Ishikawa (cell line): ENCODE data around the gene NDST1.

Experiments
- CEBPB ChIP-seq: IDR thresholded peaks from 2 replicates; pipeline ENCODE4 v1.6.1; 2012
- CREB1 ChIP-seq: IDR thresholded peaks from 2 replicates; pipeline ENCODE4 v1.6.1; 2012; ENCODE audit warnings: low read depth
- EGR1 ChIP-seq: IDR thresholded peaks from 2 replicates; pipeline ENCODE4 v1.6.1; 2012
- EP300 ChIP-seq: IDR thresholded peaks from 2 replicates; pipeline ENCODE4 v1.6.1; 2012; ENCODE audit warnings: borderline replicate concordance
- FOXM1 ChIP-seq: IDR thresholded peaks from 2 replicates; pipeline ENCODE4 v1.6.1; 2012; ENCODE audit warnings: low read depth, borderline replicate concordance
- NFIC ChIP-seq: IDR thresholded peaks from 2 replicates; pipeline ENCODE4 v1.6.1; 2012
- RAD21 ChIP-seq: IDR thresholded peaks from 2 replicates; pipeline ENCODE4 v1.6.1; 2012; ENCODE audit warnings: low read depth
- TAF1 ChIP-seq: IDR thresholded peaks from 2 replicates; pipeline ENCODE4 v1.6.1; 2012; ENCODE audit warnings: low read depth, mild to moderate bottlenecking
- TCF12 ChIP-seq: IDR thresholded peaks from 2 replicates; pipeline ENCODE4 v1.6.1; 2012; ENCODE audit warnings: low read depth
- TEAD4 ChIP-seq: IDR thresholded peaks from 2 replicates; pipeline ENCODE4 v1.6.1; 2012
- YY1 ChIP-seq: IDR thresholded peaks from 2 replicates; pipeline ENCODE4 v1.6.1; 2012; ENCODE audit warnings: low read depth
- ZBTB7A ChIP-seq: IDR thresholded peaks from 2 replicates; pipeline ENCODE4 v1.6.1; 2012; ENCODE audit warnings: low read depth
- TF ChIP-seq, protein P1 (sequence below): IDR thresholded peaks from 2 replicates; pipeline ENCODE4 v1.6.1; 2012
- TF ChIP-seq, protein P2 (sequence below): IDR thresholded peaks from 2 replicates; pipeline ENCODE4 v1.6.1; 2012
- TF ChIP-seq, protein P3 (sequence below): IDR thresholded peaks from 2 replicates; pipeline ENCODE4 v1.6.1; 2012; ENCODE audit warnings: low read depth, mild to moderate bottlenecking

Gene NDST1

DNA sequence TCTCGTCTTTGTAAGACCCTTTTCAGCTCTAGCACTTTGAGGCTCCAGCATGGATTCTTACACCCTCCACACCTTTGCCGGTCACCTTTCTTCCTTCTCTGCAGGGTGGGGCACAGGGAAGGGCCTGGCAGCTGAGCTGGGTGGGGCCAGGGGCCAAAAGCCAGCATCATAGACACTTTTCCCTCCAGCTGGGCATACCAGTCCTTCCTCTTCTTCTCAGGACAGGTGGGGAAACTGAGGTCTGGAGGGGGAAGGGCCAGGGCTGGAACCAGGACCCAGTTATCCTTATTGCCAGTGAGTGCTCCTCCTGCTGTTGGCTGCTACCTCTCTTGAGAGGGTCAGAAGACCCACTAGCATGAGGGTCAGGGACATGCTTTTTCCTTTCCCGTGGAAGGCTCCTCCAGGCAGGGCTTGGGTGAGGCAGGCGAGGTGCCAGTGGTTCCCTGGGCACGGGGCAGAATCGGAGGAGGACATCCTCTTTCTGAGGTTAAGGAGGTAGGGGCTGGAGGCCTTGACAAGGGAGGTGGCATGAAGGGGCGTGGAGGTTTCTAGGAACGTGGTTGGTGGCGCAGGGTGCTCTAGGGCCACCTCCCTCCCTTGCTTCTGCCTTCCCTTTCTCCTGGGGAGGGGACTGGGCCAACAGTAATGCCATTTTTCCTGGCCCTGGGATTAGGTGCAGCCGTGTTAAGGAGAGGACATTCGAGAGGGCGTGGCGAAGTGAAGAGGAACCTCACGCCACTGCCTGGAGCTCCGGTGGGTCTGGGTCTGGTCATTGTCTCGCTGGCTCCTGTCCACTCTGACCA, at the start of gene NDST1:
Gene NDST1 (plus strand): TSS at position 658 of the 803 bp plus-strand sequence. CDS start 13,124 bp downstream, outside the sequence.
- TF ChIP-seq, protein P1, sequence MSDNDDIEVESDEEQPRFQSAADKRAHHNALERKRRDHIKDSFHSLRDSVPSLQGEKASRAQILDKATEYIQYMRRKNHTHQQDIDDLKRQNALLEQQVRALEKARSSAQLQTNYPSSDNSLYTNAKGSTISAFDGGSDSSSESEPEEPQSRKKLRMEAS: peak; percentile 11; the same call in 1 of the 2 replicates
- TF ChIP-seq TEAD4 (no peak), EP300 (0 out of 2 replicates have a peak, but pooled peaks have one; percentile 4), NFIC (peak; percentile 5; the same call in 1 of the 2 replicates)

DNA sequence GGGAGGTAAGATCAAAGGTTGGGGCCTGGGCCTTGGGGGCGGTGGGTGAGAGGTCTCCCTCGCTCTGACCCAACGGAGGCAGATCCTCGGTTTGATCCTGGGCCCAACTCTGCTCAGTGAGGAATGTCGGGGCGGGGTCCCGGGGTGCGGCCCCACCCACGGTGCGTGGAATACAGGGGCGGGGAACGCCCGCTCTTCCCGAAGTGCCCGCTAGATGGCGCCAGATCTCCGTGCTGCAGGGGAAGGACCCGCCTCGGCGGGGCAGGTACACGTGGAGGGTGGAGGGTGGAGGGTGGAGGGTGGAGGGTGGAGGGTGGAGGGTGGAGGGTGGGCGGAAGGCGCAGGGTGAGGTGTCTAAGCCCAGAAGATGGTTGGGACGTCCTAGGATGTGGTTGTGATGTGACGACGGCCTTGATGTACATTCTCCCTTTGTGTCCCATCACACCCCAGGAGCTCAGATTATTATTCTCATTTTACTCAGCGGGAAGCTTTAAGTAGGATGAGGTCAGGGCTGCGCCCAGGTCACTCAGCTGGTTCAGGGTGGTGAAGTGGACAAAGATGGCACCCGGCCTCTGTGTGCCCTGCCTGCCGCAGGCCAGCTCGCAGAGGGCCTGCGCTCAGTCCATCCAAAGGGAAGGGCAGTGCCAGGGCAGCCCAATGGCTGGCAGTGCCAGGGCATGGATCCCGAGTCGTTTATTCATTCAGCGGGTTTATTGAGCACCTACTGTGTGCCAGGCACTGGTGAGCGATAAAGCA, 49.0 kb upstream of the NDST1 start:
- TF ChIP-seq, protein P2, sequence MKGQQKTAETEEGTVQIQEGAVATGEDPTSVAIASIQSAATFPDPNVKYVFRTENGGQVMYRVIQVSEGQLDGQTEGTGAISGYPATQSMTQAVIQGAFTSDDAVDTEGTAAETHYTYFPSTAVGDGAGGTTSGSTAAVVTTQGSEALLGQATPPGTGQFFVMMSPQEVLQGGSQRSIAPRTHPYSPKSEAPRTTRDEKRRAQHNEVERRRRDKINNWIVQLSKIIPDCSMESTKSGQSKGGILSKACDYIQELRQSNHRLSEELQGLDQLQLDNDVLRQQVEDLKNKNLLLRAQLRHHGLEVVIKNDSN: no peak
- TF ChIP-seq TCF12: peak; percentile 46; the same call in 1 of the 2 replicates
- 0 out of 2 replicates have a peak, but pooled peaks have one; percentile 18 for TF ChIP-seq EP300
- peak; percentile 90 for TF ChIP-seq RAD21
- no peak for TF ChIP-seq CEBPB
- TF ChIP-seq FOXM1: no peak
- TF ChIP-seq YY1: peak; percentile 78
- no peak; the same call in 1 of the 2 replicates for TF ChIP-seq NFIC
- no peak for TF ChIP-seq TAF1
- TF ChIP-seq, protein P3, sequence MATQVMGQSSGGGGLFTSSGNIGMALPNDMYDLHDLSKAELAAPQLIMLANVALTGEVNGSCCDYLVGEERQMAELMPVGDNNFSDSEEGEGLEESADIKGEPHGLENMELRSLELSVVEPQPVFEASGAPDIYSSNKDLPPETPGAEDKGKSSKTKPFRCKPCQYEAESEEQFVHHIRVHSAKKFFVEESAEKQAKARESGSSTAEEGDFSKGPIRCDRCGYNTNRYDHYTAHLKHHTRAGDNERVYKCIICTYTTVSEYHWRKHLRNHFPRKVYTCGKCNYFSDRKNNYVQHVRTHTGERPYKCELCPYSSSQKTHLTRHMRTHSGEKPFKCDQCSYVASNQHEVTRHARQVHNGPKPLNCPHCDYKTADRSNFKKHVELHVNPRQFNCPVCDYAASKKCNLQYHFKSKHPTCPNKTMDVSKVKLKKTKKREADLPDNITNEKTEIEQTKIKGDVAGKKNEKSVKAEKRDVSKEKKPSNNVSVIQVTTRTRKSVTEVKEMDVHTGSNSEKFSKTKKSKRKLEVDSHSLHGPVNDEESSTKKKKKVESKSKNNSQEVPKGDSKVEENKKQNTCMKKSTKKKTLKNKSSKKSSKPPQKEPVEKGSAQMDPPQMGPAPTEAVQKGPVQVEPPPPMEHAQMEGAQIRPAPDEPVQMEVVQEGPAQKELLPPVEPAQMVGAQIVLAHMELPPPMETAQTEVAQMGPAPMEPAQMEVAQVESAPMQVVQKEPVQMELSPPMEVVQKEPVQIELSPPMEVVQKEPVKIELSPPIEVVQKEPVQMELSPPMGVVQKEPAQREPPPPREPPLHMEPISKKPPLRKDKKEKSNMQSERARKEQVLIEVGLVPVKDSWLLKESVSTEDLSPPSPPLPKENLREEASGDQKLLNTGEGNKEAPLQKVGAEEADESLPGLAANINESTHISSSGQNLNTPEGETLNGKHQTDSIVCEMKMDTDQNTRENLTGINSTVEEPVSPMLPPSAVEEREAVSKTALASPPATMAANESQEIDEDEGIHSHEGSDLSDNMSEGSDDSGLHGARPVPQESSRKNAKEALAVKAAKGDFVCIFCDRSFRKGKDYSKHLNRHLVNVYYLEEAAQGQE: no peak
- TF ChIP-seq CREB1: no peak
- peak; percentile 27; the same call in 1 of the 2 replicates for TF ChIP-seq EGR1
- TF ChIP-seq TEAD4: peak; percentile 54; the same call in 1 of the 2 replicates
- peak; percentile 95 for TF ChIP-seq ZBTB7A
- TF ChIP-seq, protein P1: peak; percentile 87

DNA sequence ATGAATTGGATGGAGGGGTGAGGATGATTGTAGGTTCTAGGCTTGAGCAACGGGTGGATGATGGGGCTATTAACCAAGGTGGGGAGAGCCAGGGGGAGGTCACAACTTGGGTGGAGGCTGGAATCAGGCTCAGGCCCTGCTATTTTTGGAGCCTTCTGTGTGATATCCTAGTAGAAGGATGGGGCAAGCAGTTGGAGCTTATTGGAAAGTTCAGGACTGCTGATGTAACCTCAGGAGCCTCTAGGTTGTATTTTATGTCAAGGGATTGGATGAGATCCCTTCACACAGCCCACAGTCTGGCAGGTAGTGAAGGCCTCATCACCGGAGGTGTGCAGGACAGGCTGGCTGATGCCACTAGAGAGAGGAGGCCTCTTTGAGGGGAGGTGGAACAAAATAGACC, 47.1 kb upstream of the NDST1 start:
- TF ChIP-seq TAF1 (no peak), NFIC (no peak), TCF12 (no peak), CREB1 (no peak), CEBPB (no peak), RAD21 (no peak), YY1 (no peak), EP300 (no peak), FOXM1 (no peak)
- TF ChIP-seq, protein P2: no peak
- TF ChIP-seq, protein P1: no peak

DNA sequence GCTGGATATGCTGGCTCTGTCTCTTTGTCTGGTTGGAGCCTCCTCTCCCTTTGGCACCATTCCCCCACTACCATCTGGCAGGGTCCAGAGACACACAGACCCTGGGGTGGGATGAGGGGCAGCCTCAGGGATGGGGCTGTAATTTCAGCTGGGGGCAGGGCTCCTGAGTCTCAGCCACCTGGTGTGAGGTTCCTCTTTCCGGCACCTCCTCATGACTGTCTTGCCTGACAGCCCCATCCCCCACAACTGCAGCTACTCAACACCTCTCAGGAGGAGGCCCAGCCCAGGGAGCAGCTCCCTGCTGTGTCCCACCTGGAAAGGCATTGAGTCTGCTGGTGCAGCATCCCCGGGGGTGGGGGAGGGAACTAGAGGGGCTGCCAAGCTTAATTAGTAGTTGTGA, 46.7 kb upstream of the NDST1 start:
- TF ChIP-seq TAF1 (no peak), YY1 (peak; percentile 70; the same call in 1 of the 2 replicates), CREB1 (no peak), RAD21 (peak; percentile 38; the same call in 1 of the 2 replicates), CEBPB (peak; percentile 48; the same call in 1 of the 2 replicates), TCF12 (peak; percentile 99), FOXM1 (peak; percentile 94), EGR1 (no peak), TEAD4 (peak; percentile 87), ZBTB7A (peak; percentile 87), NFIC (peak; percentile 96), EP300 (peak; percentile 98)
- TF ChIP-seq, protein P1: peak; percentile 79
- TF ChIP-seq, protein P2: peak; percentile 9; the same call in 1 of the 2 replicates
- TF ChIP-seq, protein P3: no peak
